ENCODE measurements around the gene MYO3A.
"Not testable (repeated sequence)": the region's sequence is repeated elsewhere in the genome, so short reads cannot be mapped to it uniquely, and the experiment has no call there.

Gene MYO3A

DNA sequence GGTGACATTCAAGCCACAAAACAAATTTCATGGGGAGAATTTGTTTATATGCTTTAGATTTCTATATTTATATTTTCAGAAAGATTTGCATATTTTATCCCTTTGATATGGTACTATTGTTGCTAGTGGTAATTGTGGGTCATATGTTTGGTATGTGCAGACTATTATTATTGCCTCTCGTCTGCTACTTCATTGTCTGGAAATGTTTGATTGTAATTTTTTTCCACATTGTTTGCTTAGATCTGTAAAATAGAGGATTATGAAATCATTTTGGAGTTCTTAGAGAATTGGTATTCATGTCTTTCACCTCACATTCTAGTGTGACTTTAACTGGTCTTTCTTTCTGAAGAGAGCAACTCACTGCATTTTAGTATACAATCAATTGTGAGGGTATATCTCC is 44.7 kb downstream of the MYO3A start:
- no peak for DNase-seq

DNA sequence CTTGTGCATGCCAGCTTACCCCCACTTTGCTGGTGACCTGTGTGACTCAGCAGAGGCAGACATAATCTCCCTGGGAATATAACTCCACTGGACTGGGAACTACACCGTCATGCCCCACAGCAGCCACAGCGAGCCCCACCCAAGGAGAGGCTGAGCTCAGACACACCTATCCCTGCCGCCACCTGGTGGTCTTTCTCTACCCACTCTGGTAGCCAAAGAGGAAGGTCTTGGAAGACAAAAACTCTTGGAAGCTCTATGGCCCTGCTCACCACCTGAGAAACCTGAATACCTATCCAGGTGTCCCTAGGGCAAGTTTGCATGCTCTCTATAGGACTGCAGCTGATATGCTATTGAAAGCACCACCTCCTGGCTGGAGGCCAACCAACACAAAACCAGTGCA is 48.1 kb downstream of the MYO3A start:
- DNase-seq = no peak

DNA sequence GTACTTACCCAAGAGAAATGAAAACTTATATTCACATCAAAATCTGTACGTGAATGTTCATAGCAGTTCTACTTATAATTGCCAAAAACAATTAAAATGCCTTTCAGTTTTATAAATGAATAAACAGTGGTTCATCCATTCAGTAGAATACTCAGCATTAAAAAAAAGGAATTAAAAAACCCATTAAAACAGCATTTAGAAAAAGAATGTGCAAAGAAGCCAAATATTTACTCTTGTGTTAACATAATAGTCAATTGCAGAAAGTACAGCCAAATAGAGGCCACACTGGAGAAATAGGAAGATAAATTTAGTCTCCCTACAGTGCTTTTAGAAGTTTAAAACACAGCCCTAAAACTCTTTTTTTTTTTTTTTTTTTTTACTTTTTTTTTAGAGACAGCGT is 54.6 kb downstream of the MYO3A start:
- DNase-seq = no peak

DNA sequence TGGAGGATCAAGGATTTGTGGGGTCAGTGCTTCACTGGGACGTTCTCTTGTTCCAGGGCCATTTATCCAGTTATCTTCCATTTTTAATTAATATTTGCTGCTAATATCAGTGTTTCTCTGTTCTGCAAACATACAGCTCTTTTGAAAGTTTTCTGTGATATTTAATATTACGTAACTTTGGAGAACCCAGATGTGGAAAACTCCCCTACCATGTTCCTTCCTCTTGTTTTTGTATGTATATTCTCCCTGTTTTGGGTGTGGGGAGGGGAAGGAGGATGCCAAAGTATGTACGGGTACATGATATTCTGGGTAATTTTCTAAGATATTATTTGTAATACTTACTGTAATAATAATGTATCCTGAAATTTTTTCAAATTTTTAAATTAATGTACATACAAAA is 55.9 kb downstream of the MYO3A start:
- no peak for DNase-seq

DNA sequence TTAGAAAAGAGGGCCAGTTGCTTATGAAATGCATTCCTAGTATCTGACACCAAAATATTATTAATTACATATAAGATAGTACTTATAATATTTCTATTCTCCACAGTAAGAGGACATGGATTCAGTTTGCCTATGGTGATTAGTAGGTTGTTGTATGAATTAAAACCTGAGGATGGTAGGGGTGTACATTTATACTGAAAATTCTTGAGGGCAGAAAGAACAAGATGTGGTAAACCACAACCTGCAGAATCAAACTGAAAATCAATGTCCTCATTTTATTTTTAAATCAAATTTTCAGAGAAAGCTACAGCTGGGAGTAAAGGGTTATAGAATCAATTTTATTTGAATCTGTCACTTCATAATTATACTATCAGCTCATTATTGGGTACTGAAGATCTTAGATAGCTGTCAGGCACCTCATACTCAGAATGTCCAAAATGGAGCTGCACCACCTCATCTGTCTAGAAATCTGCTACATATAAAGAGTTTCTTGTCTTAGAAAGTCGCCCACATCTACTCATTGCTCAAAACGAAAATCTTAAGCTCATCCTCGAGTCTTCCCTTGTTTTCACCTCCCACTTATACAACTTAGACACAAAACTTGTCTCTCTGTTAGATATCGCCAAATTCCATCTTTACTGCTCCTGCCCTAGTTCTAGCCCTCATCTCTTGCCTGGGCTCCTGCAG is 65.4 kb downstream of the MYO3A start:
- no peak for DNase-seq

DNA sequence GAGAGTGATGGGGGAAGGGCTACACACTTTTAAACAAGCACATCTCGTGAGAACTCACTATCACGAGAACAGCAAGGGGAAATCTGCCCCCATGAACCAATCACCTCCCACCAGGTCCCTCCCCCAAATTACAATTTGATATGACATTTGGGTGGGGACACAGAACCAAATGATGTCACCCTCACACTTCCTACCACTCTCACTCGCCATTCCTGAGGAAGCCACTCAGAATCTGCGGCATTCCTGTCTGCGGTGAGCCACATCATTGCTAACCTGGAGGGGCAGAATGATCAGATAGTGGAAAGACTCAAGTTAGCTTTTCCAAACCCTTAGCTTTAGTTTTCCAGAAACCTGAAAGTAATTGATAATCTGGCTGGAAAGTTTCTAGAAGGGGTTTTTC is 66.9 kb downstream of the MYO3A start:
- no peak for DNase-seq

DNA sequence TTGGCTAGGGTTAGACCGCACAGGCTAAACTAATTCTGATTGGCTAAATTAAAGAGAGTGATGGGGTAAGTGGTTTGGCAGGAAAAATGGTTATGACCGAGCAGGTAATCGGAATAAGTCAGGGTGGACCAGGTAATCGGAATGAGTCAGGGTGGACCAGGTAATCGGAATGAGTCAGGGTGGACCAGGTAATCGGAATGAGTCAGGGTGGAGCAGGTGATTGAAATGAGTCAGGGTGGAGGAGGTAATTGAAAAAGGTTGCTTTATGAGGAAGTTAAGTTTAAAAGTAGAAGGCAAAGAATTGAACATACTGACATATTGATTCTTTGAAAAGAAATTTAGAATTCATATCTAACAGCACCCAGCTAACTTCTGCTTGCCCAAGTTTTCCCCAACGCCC is 68.4 kb downstream of the MYO3A start:
- DNase-seq = not testable (repeated sequence)

DNA sequence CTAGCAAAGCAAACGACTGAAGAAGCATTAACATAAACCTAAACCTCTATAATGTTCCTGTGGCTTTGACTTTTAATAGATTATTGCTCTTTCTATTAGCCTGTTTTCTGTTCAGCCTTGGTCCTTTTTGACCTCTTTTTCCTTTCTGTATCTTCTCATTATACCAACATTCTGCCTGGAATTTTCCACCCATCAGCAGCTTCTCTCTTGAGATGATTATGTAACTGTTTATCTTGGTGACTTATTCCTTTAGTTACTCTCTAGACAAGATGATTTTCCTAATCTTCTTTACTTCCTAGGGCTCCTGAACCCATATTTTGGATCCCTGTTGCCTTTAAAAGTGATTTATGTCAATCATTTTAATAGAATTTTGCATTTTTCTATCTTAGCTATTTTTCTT is 81.1 kb downstream of the MYO3A start:
- no peak for DNase-seq

DNA sequence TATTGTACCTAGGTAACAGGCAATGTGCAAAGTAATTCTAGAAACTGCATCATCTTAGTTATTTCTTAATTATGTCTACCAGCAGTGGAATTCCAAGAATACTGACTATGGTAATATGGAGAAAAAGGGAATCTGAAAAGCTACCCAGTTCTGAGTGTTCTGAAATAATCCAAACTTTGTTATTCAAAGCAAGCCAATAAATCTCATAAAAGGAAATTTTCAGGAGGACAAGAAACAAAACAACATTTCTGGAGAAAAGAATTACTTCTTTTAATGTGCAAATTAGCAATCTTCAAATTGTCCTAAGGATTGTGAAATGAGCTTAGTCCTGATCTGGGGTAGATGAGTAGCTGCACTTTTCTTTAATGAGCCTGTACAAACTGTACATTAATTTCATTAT is 88.8 kb downstream of the MYO3A start:
- no peak for DNase-seq

DNA sequence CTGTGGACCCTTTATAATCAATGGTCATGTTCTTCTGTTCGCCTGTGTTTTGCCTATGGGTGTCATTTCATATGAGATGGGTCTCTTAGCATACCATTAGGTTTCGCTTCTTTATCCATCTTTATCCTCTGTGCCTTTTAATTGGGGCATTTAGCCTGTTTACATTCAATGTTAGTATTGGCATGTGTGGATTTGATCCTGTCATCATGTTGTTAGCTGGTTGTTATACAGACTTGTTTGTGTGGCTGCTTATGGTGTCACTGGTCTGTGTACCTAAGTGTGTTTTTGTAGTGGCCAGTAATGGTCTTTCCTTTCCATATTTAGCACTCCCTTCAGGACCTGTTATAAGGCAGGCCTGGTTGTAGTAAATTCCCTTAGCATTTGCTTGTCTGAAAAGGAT is 90.3 kb downstream of the MYO3A start:
- DNase-seq = no peak

DNA sequence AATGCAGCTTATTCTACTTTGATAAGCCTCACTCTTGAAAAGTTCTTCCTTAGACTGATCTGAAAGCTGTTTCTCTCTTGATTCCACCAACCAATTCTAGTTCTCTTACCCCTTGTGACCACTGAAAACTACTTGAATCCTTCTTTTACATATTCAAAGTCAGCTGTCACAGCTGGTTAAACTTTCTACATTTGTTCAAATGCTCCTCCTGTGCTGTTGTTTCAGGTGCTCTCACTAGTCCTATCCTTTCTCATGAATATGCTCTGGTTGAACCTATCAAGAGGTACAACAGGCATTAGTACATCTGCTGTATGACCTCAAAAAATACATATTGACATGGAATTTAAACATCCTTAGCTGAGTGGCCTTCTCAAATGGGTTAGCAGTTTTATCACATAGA is 91.5 kb downstream of the MYO3A start:
- no peak for DNase-seq

DNA sequence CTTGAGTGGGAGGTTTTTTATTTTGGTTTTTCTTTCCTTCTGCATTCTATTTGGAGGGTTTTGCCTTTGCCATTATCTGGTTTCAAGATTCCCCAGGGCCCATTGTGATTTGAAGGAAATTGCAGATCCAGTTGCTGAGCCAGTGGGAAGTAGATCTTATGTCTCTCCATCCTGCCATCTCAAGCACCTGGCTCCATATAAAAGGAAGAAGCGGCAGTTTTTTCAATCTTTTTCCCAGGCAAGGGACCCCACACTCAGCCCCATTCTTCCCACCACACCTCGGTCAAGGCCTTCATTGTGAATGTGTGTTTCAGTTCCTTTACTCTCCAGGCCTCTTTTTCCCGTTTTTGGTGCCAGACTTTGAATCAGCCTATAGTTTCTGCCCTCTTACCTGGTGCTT is 95.8 kb downstream of the MYO3A start:
- DNase-seq = no peak

DNA sequence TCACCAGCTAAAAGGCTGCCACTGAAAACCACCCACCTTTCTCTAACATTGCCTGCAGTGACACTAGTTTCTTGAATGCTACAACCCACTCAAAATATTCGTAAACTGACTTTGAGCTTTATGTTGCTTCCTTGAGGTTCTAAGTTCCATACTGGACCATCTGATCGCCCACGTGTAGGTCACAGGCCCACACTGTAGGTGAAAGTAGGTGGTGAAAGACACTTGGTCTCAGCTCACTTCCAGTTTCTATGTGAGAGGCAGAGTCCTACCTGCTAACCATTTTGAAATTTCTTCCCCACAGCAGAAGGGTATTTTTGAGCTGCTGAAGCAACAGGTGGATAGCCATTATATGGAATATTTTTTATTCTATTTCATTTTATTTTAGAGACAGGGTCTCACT is 97.3 kb downstream of the MYO3A start:
- no peak for DNase-seq

DNA sequence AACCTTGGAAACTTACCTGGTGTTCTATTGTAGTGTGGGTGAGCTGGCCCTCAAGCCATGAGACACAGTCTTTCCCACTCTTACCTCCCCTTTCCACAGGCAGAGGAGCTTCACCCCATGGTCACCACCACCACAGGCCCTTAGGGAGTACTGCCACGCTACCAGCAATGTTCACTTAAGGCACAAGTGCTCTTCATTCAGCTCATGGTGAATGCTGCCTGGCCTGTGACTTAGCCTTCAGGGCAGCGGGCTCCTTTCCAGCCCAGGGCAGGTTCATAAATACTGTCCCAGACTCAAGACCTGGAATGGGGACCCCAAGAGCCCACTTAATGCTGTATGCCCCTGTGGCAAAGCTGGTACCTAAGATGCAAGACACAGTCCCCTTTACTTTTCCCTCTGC is 109.4 kb downstream of the MYO3A start:
- DNase-seq = no peak

DNA sequence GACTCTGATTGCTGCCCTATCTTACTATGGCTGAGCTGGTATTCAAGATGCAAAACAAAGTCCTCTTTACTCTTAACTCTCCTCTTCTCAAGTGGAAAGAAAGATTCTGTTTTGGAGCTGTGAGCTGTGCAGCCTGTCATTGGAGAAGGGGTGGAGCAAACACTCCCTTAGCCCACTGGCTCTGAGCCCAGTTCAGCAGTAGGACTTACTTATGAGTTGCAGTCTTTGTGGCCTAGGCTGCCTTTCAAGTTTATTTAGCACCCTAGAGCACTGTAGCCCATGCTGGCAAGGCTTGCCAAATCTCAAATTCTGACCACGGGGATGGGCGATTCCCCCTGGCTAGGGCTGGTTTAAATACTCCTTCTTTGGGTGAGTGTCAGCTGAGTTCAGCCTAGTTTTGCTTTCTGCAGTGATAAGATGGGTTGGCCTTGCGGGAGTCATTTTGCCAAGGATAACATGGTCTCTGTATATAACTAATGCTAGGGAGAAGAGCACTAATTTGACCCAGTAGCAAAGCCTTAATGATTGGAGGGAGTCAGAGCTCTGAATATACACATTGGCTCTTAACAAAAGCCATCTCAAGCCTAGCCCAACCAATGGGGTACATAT is 110.2 kb downstream of the MYO3A start:
- DNase-seq = no peak

DNA sequence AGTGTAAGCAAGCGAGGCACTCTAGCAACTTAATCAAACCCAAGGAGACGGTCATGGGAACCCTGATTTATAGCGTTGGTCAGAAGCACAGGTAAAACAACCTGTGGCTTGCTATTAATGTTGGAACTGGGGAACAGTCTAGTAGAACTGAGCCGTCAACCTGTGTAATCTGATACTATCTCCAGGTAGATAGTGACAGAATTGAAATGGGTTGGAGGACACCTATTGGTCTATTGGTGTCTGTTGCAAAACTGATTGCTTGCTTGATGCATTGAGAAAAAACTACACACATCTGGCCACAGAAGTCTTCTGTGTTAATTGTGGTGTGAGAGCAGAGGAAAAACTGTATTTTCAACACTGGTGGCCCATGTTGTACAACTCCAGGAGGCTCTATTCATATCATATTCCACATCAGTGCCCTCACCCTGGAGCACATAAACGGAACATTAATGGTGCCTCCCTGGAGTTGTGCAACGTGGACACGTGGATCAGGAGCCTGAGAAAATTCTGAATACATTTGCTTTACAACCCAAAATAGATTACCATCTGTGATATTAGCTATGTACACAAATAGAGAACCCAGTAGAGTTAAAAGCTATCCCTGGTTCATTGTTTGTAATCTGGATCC is 112.2 kb downstream of the MYO3A start:
- no peak for DNase-seq

DNA sequence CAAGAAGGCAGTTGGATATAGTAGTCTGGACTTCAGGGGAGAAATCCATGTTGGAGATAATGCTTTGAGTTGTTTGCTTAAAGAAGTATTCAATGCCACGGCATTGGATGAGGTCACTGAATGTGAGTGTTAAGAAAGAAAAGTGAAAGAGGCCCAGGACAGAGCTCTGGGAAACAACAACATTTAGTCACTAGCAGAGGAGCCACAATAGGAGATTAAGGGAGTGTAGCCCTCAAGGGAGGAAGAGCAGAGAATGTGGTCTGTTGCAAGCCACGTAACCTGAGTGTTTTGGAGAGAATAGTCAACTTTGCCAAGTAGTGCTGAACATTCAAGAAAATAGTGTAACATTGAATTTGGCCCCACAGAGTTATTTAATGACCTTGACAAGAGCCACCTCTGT is 114.7 kb downstream of the MYO3A start:
- no peak for DNase-seq

DNA sequence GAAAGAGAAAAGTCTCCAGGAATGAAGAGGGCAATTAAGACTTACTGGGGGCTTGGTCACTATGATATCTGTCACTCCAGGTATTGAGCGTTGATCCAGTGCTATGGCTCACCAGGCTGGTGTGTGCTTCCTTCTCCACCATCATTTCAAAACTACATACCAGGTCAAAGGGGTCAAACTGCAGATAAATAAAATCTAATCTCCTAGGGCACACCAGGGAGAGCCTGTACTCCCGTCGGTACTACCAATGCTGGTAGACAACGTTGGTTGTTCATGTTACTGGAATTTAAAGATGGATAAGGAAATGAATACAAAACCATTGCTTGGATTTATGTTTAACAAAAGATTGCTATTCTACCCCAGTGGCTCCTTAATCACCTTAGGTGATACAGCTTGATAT is 118.3 kb downstream of the MYO3A start:
- DNase-seq = no peak

DNA sequence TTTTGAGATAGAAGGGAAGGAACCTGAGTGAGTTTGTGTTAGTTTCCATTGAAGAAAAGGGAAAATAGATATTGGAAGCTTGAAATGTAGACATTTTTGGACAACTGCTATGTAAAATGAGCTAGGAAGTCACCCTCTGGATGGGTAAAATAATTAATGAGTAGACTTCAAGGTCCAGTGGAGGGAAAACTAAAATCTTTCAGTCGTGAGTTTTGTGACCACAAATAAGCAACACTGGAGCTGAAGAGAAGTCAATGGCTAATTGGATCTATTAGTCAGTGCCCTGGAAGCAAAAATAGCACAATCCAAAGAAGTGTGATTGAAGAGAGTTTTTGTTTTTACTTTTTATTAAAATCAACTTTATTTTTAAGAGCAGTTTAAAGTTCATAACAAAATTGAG is 123.4 kb downstream of the MYO3A start:
- DNase-seq = no peak

DNA sequence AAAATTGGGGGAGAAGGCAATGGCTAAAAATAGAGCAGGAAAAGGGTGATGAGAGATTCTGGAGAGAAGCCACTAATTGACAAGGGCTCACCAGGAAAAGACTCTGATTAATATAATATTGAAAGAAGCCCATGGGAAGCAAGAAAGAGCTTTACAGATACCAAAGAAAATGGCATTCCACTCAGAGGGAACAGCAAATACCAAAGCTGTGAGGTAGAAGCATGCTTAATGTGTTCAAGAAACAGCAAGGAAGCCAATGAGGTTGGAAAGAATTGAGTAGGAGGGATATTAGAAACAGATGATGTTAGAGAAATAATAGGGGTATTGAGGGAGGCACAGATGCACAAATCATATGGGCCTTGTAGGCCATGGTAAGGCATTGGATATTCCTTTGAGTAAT is 130.1 kb downstream of the MYO3A start:
- DNase-seq = no peak

DNA sequence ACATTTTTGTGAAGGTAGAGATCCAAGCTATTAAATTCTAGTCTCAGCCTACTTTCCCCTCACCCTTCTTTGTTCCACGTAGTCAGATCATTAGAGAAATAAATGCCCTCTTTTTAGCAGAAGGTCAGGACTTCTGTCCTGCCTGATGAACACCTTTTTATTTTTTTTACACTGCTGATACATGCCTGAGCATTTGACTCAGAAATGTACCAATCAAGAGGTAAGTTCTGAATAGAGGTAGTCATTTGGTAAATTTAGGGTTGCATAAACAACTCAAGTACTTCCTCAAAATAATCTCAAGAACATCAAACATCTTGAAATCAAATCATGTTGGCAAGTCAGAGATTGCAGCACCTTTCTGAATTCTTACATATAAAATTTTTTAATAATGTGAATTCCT is 133.7 kb downstream of the MYO3A start:
- no peak for DNase-seq

DNA sequence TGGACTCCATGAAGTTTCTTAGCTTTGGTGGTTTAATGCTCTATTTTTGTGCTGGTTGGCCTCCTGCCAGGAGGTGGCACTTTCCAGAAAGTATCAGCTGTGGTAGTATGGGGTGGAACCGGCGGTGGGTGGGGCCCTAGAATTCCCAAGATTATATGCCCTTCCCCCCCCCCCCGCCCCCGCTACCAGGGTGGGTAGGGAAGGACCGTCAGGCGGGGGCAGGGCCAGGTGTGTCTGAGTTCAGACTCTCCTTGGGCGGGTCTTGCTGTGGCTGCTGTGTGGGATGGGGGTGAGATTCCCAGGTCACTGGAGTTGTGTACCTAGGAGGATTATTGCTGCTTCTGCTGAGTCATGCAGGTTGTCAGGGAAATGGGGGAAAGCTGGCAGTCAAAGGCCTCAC is 146.9 kb downstream of the MYO3A start:
- DNase-seq = not testable (repeated sequence)

DNA sequence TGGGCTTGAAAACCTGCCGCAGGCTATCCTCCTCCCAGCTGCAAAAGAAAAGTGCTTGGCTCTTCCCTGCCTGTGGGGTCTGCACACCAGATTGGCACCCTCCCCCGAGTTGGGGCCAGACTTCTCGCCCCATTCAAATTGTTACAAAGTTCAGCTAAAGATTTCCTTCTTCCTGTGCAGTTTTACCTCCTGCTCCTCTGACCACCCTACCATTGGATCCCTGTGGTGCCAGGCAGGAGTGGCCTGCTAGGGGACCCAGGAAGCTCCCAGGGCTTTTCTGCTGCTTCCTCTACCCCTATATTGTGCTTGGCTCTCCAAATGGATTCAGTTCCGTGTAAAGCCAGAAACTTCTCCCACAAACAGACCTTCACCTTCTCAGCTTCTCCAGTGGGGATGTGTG is 147.4 kb downstream of the MYO3A start:
- DNase-seq = no peak

DNA sequence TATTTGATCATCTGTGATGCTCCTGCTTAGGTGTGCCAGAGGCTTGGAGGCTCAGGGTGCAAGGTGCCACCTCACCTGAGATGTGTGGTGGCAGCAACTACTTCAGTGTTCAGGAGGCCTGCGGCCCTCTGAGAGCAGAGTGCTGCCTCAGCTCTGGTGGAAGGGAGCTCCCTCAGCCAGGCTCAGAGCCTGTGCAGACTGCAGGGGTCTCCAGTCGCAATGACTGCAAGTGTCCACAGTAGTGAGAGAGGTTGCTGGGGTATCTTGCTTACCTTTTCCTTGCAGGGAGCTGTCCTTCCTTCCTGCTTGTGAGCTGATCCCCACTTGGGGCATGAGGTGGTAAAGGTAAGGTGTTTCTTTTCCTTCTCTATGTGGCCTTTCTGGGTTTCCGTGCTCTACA is 151.5 kb downstream of the MYO3A start:
- DNase-seq = no peak

DNA sequence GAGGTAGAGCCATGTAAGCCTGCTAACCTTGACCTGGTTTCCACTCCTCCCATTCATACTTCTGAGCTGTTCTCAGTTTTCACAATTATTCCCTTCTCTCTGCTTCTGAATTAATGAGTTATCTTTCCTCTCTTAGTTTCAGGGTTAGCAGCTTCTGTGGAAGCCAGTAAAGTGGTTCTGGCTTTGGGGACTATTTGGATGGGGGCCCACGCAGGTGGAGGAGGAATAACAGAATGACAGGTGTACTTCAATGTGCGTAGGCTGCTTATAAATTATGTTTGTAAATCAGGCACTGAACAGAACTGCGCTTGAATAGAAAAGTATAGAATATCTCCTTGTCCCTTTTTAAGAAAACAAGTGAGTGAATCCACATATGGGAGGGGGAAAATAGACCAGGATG is 153.6 kb downstream of the MYO3A start:
- no peak for DNase-seq

Data from RPMI8226 (cell line).